NOMO-1 (cell line): ENCODE results near the gene CCSER2.
"Not testable (repeated sequence)": the region's sequence is repeated elsewhere in the genome, so short reads cannot be mapped to it uniquely, and the experiment has no call there.

Experiments
- DNase-seq, 2 experiments: peaks; one replicate each; lab custom pipeline; 2025; ENCODE audit not compliant: unreplicated experiment in 2 of 2; lab: John Stamatoyannopoulos, UW

The CCSER2 gene

DNA sequence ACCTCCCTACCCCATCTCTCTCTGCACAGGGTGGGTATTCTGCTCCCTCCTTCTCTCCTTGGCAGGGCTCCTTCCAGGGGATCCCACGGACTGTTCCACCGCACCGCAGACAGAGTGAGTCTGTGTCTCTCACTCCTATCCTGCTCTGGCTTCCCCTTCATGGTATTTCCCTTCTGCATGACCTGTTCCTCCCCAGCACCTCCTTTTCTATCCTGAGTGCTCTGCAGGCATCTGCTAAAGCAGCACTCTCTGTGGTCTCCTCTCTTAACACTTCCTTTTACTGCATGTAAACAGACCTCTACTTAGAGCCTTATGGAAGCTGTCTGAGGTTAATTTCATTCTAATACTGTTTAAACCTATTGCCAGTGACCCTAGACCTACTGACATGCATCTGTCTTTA, 171.5 kb downstream of the CCSER2 start:
- DNase-seq: no peak

- DNase-seq: no peak
Measured at GRCh38 chr10:84510121-84510520, 181.7 kb downstream of the CCSER2 start.

- DNase-seq: no peak
Measured at GRCh38 chr10:84511106-84511505, 182.7 kb downstream of the CCSER2 start.

GRCh38 chr10:84511709-84512285, 183.4 kb downstream of the CCSER2 start:
- DNase-seq: no peak

DNA sequence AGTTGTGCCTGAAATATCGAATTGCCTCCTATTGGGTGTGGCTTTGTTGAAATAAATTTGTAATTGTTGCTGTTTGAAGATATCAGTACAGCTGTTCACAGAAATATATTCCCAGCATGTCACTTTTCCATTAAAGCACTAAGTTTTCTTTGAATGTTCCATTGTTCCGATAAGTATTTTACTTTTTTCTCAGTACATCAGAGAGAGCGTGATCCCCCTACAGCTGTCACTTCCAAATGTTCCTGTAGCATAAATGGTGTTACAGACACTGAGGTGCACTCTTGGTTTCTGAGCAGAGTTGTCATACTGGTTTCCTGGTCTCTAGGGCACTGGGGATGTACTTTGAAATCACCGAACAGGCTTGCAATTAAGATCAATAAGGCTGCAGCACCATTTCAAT, 189.2 kb downstream of the CCSER2 start:
- DNase-seq: no peak

DNA sequence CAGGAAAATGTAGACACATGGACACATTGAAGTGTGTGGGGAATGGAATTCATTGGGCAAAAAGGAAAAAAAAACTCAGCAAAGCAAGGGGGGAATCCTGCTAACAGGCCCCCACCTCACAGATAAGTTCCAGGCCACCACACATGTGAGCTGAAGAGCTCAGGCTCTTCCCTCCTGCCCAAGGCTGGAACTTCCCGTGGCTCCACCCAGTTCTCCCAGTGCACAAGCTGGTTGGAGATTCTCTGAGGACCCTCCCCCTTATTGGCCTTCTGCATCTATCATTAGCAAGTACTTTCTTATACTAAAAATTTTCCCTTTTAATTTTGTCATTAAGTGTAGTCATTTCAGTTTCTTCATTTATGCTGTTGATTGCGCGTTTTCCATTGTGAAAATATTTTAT, 190.8 kb downstream of the CCSER2 start:
- DNase-seq: no peak

DNA sequence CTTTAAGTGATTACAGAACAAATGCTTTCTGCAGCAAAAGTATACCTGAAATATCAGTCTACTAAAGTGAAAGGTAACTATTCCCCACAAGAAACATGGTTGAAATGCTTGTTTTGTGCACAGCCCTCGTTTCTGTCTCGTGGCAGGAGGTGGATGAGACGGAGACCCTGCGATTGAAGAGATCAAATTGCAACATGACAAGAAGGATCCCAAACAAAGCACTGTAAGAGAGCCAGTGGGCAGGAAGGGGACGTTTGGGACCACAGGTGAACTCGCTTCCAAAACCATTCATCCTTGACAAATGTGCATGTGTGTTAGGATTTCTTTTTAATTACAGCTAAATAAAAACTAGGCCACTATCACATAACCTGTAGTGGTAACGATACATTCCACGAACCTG, 192.6 kb downstream of the CCSER2 start:
- DNase-seq: no peak

DNA sequence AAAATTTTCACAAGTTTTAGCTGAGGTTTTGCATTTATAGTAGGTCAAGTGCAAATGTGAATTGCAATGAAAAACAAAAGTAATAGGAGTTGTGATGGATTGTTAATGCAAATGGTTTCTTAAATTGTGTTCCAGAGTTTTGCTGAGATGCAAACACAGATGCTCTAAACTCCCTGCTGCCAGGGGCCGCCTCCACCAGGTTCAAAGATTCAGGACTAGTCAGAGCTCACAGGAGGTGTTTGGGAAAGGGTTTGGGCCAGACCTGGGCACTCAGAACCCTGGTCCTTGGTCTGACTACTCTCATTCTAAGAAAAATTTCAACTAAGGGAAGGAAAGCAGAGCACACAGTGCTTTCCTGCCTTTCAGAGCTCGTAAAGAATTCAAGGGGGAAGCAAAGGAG, 193.1 kb downstream of the CCSER2 start:
- no peak for DNase-seq

DNA sequence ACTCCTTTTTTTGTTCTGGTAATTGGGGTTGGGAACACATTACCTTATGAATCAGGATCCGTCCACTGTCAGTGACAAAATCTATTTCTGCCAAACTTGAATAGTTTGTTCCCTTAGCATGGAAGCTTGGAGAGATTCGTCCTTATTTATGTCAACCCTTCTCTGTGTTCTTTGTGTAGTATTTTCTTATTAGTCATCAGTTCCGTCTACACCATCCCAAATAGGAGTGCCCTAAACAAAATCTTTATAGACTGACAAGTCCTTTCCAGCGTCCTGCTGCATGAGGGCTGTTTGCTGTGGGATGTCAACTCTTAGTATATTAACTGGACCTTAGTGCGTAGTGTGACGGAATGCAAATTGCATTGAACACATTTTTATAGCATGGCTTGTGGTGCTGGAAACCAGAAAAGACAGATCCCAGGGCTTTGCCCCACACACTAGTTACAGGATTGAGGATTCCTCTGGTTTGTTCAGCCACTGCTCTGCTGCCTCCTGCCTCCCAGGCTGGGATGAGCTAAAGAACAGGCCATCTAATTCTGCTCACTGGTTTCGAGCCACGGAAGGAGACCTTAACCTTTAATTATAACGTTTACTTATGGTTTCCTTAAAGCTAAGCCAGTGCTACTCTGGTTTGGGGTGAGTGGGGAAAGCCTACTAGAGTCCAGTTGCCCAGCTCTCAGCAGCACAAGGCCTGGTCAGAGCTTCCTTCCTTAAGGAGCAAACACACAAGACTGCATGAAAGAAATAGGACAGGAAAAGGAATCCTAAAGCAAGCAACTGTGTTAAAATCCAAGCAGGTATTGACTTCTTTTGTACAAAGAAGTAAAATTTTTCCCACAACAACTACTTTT, 194.4 kb downstream of the CCSER2 start:
- DNase-seq: no peak

- DNase-seq: no peak
Measured at GRCh38 chr10:84523526-84523925, 195.1 kb downstream of the CCSER2 start.

DNA sequence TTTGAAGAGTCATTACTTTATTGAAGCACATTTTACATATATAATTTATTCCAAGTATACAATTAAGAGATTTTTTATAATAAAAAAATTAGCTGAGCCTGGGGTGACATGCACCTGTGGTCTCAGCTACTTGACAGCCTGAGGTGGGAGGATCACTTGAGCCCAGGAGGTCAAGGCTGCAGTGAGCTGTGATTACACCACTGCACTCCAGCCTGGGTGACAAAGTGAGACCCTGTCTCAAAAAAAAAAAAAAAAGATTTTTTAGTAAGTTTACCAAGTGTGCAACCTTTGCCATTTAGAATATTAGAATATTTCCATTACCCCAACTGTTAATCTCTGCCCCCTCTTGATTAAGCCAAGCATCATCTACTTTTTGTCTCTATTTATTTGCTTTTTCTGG, 196.0 kb downstream of the CCSER2 start:
- no peak for DNase-seq

DNA sequence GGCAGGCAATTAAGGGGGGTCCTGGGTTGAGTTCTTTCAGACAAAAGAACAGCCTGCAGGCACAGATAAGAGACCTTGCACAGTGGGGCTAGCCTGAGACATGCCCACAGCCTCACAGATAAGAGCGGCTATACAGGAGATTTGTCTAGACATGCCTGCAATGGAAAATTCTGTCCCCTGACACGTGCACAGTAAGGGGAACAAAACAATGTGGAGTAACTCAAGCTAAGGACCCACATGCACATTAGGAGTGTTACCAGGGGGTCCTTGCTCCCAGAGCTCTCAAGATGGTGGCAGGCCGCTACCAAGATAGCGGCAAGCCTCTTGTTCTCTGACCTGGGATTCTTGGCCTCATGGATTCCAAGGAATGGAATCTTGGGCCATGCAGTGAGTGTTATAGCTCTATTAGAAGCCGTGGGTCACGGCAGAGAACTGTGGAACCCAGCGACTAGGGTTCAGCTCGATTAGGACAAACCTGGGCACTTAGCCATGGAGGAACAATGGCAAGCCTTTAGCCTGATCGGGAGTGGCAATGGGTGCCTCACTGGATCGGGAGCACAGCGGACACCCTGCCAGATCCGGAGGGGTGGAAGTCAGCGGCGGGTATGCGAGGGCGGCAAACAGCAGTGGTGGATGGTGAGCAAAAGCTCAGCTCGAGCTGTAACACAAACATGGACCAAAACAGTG, 196.9 kb downstream of the CCSER2 start:
- no peak for DNase-seq

- not testable (repeated sequence) for DNase-seq
Measured at GRCh38 chr10:84525807-84526182, 197.4 kb downstream of the CCSER2 start.

DNA sequence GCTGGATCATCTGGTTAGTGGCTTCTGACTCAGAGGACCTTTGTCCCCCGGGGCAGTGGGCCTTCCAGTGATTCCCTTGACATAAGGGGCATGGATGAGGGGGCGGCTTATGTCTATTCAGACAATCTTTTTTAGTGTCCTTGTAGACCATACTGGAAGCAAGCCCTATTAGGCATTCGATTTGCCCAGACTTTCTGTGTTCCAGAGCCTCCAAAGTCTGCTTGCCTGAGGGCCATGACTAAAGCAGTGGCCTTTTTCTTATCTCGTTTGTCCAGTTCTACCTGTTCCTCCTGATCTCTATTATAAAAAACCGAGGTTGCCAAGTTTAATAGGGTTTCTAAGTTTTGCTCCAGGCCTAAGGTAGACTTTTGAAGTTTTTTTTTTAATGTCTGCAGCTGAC, 199.0 kb downstream of the CCSER2 start:
- not testable (repeated sequence) for DNase-seq

DNA sequence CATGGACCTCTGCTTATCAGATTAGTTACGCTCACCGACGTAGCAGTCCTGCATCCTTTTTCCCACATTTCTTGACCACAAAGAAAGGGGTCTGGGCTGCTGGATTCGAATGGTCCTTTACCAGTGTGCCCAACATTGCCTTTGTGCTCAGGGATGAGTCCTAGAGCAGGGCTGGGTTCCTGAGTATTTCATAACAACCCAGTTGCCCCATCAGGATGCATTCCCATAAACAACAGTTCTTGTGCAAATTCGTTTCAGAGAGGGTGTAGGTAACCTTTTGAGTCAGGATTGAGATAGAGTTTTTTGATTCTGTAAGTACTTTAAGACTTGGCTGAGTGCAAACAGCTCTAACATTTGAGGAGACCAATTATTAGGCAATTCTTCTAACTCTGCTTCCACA, 200.1 kb downstream of the CCSER2 start:
- DNase-seq: not testable (repeated sequence)

DNA sequence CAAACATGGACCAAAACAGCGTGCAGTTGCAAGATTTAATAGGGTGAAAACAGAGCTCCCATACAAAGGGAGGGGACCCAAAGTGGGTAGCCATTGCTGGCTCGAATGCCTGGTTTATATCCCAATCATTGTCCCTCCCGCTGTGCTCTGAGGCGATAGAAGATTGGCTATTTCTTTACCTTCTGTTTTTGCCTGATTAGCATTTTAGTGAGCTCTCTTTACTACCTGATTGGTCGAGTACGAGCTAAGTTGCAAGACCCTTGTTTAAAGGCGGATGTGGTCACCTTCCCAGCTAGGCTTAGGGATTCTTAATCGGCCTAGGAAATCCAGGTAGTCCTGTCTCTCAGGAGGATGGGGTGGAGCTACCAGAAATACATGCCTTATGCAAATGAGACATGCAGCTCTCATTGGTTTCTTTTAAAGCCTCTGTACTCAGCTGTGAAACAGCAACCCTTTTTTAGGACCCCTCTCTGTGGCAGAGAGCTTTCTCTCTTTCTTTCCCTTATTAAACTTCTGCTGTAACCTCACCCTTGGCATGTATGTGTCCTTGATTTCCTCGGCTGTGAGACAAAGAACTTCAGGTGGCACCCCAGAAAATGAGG, 202.4 kb downstream of the CCSER2 start:
- DNase-seq: no peak

DNA sequence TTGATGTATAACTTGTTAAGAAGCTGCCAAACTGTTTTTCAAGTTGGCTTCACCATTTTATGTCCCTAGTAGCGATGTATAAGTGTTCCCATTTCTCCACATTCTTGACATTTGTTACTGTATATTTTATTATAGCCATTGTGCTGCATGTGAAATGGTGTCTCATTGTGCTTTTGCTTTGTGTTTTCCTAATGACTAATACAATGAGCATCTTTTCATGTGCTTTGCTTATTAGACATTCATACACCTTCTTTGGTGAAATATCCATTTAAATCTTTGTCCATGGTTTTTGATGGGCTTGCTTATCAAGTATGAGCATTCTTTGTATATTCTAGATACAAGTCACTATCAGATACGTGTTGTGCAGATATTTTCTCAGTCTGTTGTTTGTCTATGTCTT, 203.0 kb downstream of the CCSER2 start:
- DNase-seq: no peak

DNA sequence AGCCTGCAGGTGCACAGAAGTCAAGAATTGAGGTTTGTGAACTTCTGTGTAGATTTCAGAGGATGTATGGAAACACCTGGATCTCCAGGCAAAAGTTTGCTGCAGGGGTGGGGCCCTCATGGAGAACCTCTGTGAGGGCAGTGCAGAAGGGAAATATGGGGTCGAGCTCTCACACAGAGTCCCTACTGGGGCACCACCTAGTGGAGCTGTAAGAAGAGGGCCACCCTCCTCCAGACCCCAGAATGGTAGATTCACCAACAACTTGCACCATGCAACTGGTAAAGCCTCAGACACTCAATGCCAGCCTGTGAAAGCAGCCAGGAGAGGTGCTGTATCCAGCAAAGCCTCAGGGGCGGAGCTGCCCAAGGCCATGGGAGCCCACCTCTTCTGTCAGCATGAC, 205.8 kb downstream of the CCSER2 start:
- DNase-seq: no peak

DNA sequence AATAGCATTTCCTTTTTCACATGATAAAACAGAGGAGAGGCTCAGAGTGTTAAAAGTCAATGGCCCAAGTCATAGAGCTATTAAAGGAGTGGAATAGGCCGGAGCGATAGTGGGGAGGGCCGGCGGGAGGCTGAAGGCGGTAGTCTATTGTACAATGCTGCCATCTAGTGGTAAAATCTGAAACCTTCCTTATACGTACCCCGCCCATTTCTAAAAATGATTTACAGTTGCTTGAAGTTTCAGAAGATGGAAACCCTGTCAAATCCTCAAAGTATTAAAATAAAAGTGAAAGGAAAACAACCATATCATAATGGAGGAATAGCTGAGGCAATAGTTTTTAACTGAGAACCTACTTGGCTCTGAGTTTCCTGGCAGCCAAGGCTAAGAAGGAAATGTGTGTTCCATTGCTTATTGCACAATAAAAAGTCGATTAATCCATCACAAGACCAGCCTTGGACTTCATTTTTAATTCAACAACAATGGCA, 209.1 kb downstream of the CCSER2 start:
- DNase-seq: peak; percentile 51 to 55

GRCh38 chr10:84538036-84538435, 209.6 kb downstream of the CCSER2 start:
- DNase-seq: no peak

DNA sequence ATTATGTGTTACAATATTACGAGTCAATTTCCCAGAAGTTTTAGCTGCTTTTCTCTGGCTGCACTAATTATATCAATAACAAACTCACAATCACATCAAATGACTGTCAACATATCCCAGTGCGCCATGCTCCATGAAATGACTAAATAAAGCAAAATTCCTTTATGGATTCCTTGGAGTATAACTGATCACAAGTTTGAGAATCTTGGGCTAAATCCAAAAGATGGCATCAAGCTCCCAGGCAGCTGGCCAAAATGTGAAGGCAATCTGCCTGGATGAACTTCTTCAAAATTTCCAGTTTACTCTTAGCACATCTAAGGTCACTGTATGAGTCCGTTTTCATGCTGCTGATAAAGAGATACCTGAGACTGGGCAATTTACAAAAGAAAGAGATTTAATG, 210.8 kb downstream of the CCSER2 start:
- DNase-seq: no peak
